GM12878 (cell line): ENCODE results near the gene PRKN. TPM values are rescaled to one million over a fixed set of nuclear protein-coding genes. Genes with fewer than 3 reads are reported as not detected.

Experiments
- ATAC-seq: fragments of 200-7000 bp; cut with Tn5 transposase; 3 replicates; pipeline ENCODE4 v1.9.1; 2020; ENCODE audit warnings: mild to moderate bottlenecking, moderate library complexity
- BruUV-seq: library from RNA; stranded (reverse); fragments of 400-500 nt; replicated peaks from 2 replicates; lab custom pipeline; 2021; lab: Mats Ljungman, UMichigan
- CTCF ChIA-PET: fragments of 300-600 bp; sonication (Branson Sonifier 250); formaldehyde crosslinking; extraction: SDS; loops from one replicate; lab custom pipeline; 2021; ENCODE audit warnings: inconsistent platforms; lab: Yijun Ruan, JAX
- POLR2A ChIA-PET: fragments of 350-600 bp; formaldehyde crosslinking; extraction: SDS; loops from one replicate; lab custom pipeline; 2021; ENCODE audit warnings: inconsistent platforms; lab: Charles Lee
- RAD21 ChIA-PET: fragments of 300-600 bp; sonication (Branson Sonifier 250); formaldehyde crosslinking; loops from one replicate; lab custom pipeline; 2023; ENCODE audit warnings: antibody characterized with exemption; ENCODE audit not compliant: unreplicated experiment; lab: Charles Lee
- SMC1A ChIA-PET: fragments of 300-600 bp; sonication (Branson Sonifier 250); formaldehyde crosslinking; loops from one replicate; lab custom pipeline; 2023; ENCODE audit not compliant: unreplicated experiment, uncharacterized antibody; lab: Charles Lee
- DNase-seq: peaks from one replicate; pipeline ENCODE4 v3.0.0-alpha.2; 2011; ENCODE audit warnings: low read depth, low spot score
- FAIRE-seq: peaks from 3 replicates; lab custom pipeline; 2011; peaks lifted over from hg19 to GRCh38; lab: Jason Lieb, UNC
- H2AFZ ChIP-seq: 2 replicates; pipeline ENCODE4 v1.6.0; 2011; ENCODE audit warnings: low read depth, low read length, control low read depth; ENCODE audit not compliant: control insufficient read depth
- H3K27ac ChIP-seq: 2 replicates; pipeline ENCODE4 v1.5.1; 2011; ENCODE audit warnings: control low read depth; ENCODE audit not compliant: control insufficient read depth, insufficient read depth
- H3K27me3 ChIP-seq, 2 experiments: replicated peaks in 1 of 2; 2 replicates each; pipeline versions ENCODE4 v1.6.0 to v1.6.1; 2011; ENCODE audit warnings: low read length in 1 of 2; ENCODE audit not compliant: control insufficient read depth in 2 of 2, insufficient read depth in 2 of 2
- H3K36me3 ChIP-seq, 2 experiments: 2 replicates each; pipeline ENCODE4 v1.5.1; 2011; ENCODE audit warnings: low read length in 1 of 2; ENCODE audit not compliant: control insufficient read depth in 2 of 2, insufficient read depth in 2 of 2
- H3K4me1 ChIP-seq: 2 replicates; pipeline ENCODE4 v1.6.1; 2011; ENCODE audit warnings: mild to moderate bottlenecking, low read length, moderate library complexity, mixed read lengths; ENCODE audit not compliant: control insufficient read depth, insufficient read depth
- H3K4me2 ChIP-seq: 2 replicates; pipeline ENCODE4 v1.6.0; 2011; ENCODE audit warnings: control low read depth; ENCODE audit not compliant: control insufficient read depth, insufficient read depth
- H3K4me3 ChIP-seq: fragments of 200-600 bp; sonication (generic); 2 replicates; pipeline ENCODE4 v1.5.1; 2016
- H3K79me2 ChIP-seq: 2 replicates; pipeline ENCODE4 v1.6.0; 2011; ENCODE audit warnings: low read length; ENCODE audit not compliant: control insufficient read depth, insufficient read depth
- H3K9ac ChIP-seq: 2 replicates; pipeline ENCODE4 v1.8.0; 2011; ENCODE audit warnings: low read length, control low read depth, mixed read lengths; ENCODE audit not compliant: control insufficient read depth, insufficient read depth
- H3K9me3 ChIP-seq: replicated peaks from 3 replicates; pipeline ENCODE4 v1.5.1; 2011; ENCODE audit warnings: mild to moderate bottlenecking, low read length; ENCODE audit not compliant: control insufficient read depth, insufficient read depth
- H4K20me1 ChIP-seq: 2 replicates; pipeline ENCODE4 v1.6.0; 2011; ENCODE audit not compliant: control insufficient read depth, insufficient read depth
- CBFB ChIP-seq: IDR thresholded peaks from 2 replicates; pipeline ENCODE4 v1.6.1; 2016; ENCODE audit warnings: antibody characterized with exemption, low read depth
- CBX5 ChIP-seq: sonication (generic); IDR thresholded peaks from 2 replicates; pipeline ENCODE4 v1.6.1; 2016; ENCODE audit warnings: low read depth, moderate library complexity, mild to moderate bottlenecking, inconsistent platforms
- CHD2 ChIP-seq: IDR thresholded peaks from 2 replicates; pipeline ENCODE4 v1.6.1; 2011; ENCODE audit warnings: low read depth, low read length, improper control_type of control experiment, borderline replicate concordance
- FOXK2 ChIP-seq: fragments of 450-650 bp; IDR thresholded peaks from 2 replicates; pipeline ENCODE4 v1.6.1; 2017; ENCODE audit warnings: mild to moderate bottlenecking, moderate library complexity
- GABPA ChIP-seq: IDR thresholded peaks from 2 replicates; pipeline ENCODE4 v1.6.1; 2014; ENCODE audit warnings: antibody characterized with exemption, low read depth, mild to moderate bottlenecking, inconsistent platforms
- HCFC1 ChIP-seq: fragments of 150-350 bp; IDR thresholded peaks from 2 replicates; pipeline ENCODE4 v1.6.1; 2014; ENCODE audit warnings: low read length
- HDAC6 ChIP-seq: fragments of 200-600 bp; sonication (generic); IDR thresholded peaks from one replicate; pipeline ENCODE4 v1.8.0; 2017; ENCODE audit warnings: antibody characterized with exemption; ENCODE audit not compliant: unreplicated experiment
- JUNB ChIP-seq: IDR thresholded peaks from 2 replicates; pipeline ENCODE4 v1.6.1; 2016; ENCODE audit warnings: antibody characterized with exemption, mild to moderate bottlenecking
- KAT2A ChIP-seq: conservative IDR thresholded peaks from 2 replicates; pipeline ENCODE4 v1.6.1; 2011; ENCODE audit warnings: low read depth, low read length; ENCODE audit not compliant: control insufficient read depth
- LARP7 ChIP-seq: fragments of 450-650 bp; IDR thresholded peaks from 2 replicates; pipeline ENCODE4 v1.6.1; 2017; ENCODE audit warnings: mild to moderate bottlenecking
- MXI1 ChIP-seq: fragments of 150-350 bp; IDR thresholded peaks from 2 replicates; pipeline ENCODE4 v1.6.1; 2011; ENCODE audit warnings: low read depth, mild to moderate bottlenecking, inconsistent platforms, low read length, improper control_type of control experiment
- RFX5 ChIP-seq: IDR thresholded peaks from 2 replicates; pipeline ENCODE4 v1.6.1; 2011; ENCODE audit warnings: low read depth, low read length, improper control_type of control experiment
- SRF ChIP-seq, 2 experiments: IDR thresholded peaks; 2 replicates each; pipeline ENCODE4 v1.6.1; 2011; ENCODE audit warnings: low read depth in 2 of 2, low read length in 2 of 2, mild to moderate bottlenecking in 1 of 2, moderate library complexity in 1 of 2
- SUPT20H ChIP-seq: IDR thresholded peaks from 2 replicates; pipeline ENCODE4 v1.6.1; 2011; ENCODE audit warnings: low read depth, mild to moderate bottlenecking, low read length, moderate library complexity, borderline replicate concordance; ENCODE audit not compliant: control insufficient read depth
- WGBS: methylation state at CpG from one replicate; pipeline ENCODE4 v1.1.6; 2016; ENCODE audit warnings: low lambda C conversion rate; ENCODE audit not compliant: insufficient replicate concordance, insufficient coverage; ENCODE audit errors: missing lambda C conversion rate; 5-methylcytosine and 5-hydroxymethylcytosine counted together
- in situ Hi-C: fragments of 300-500 bp; cut with MboI; formaldehyde crosslinking; loops from 9 replicates; pipeline ENCODE4 v1.14.3; 2018; ENCODE audit warnings: mixed read lengths
- intact Hi-C: fragments of 100-400 bp; cut with micrococcal nuclease; formaldehyde crosslinking; loops from one replicate; pipeline ENCODE4 v1.14.2; 2022; ENCODE audit not compliant: unreplicated experiment
- polyA plus RNA-seq, 11 experiments: library from polyadenylated mRNA; depleted of rRNA in 4 of 11; unstranded in 6 of 11; stranded (reverse) in 5 of 11; fragments of >200 nt; fragmentation: Nextera tagmentation in 4 of 11; fragmentation: Illumina TruSeq in 1 of 11; extraction: Ambion mirVana in 4 of 11; extraction: Trizol in 1 of 11; gene quantifications; 1 replicate in 1 of 11; 2 replicates in 10 of 11; pipeline versions ENCODE4 v1.2.1 to v1.2.3, GENCODE V29; 2011 to 2016; ENCODE audit warnings: inconsistent platforms in 2 of 11, missing spikeins in 2 of 11, low read depth in 1 of 11
- total RNA-seq, 4 experiments: library from RNA; depleted of rRNA in 3 of 4; stranded (reverse); fragments of >200 nt in 3 of 4; fragmentation: Illumina TruSeq in 1 of 4; extraction: Trizol in 1 of 4; gene quantifications; 2 replicates each; pipeline versions ENCODE4 v1.2.1 to v1.2.3, GENCODE V29; 2013 to 2021
- TF ChIP-seq, protein P1 (sequence below): fragments of 450-650 bp; IDR thresholded peaks from 2 replicates; pipeline ENCODE4 v1.6.1; 2017; ENCODE audit warnings: mild to moderate bottlenecking, moderate library complexity
- TF ChIP-seq, protein P2 (sequence below): fragments of 450-650 bp; conservative IDR thresholded peaks from 2 replicates; pipeline ENCODE4 v1.6.1; 2017; ENCODE audit warnings: mild to moderate bottlenecking, moderate library complexity
- TF ChIP-seq, protein P3 (sequence below): fragments of 450-650 bp; IDR thresholded peaks from 2 replicates; pipeline ENCODE4 v1.6.1; 2017; ENCODE audit warnings: antibody characterized with exemption, mild to moderate bottlenecking, moderate library complexity

The PRKN gene
- total and polyA plus RNA-seq, 10 of the 15 experiments (the other 5 are each of a cell fraction or from before 2014, with no cell fraction given): 0.06 to 0.09 TPM; not detected in 8

DNA sequence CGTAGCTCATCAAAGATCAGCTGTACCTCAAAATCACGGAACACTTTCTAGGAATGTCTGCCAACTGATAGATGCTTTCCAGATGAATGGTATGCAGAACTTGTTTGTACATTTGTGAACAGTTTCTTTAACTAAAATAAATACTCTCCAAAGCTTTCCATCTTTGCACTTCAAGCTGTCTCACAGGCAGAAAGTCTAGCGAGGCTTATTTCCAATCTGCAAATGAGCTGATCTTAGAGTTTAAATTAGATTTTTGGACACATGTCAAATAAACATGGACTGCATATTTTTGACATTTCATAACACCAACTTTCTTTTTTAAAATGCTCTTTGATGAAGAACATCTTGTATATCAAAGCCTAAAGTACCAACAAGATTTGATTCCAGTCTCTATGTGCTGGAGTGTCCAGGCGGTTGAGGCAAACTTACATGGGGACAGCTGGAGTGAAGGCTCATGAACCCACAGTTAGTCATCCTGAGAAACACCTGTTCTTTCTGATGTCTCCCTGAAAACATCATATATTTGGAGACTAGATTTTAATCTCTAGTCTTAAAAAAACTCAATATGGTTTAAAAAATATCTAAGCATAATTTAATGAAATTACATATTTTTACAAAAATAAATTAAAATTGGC is 1185.1 kb downstream of the PRKN start:
- ChIA-PET CTCF (interaction anchor here (1.3 kb wide), 1 partner anchor 192 kb away, joined by 3 read pairs; no protein-coding TSS in a partner anchor), RAD21 (no interaction called here), POLR2A (no interaction called here), SMC1A (no interaction called here)
- Histone ChIP-seq H3K9me3 (no peaks in the 10 kb centered on the region), H3K4me1 (no peaks in the 10 kb centered on the region), H3K9ac (no peak overlapping the region), H3K4me2 (no peak overlapping the region), H3K27ac (no peak overlapping the region), H3K79me2 (no peaks in the 10 kb centered on the region), H3K36me3 (no peaks in the 10 kb centered on the region), H3K4me3 (no peak overlapping the region), H2AFZ (no peak overlapping the region), H4K20me1 (no peaks in the 10 kb centered on the region), H3K27me3 (no peaks in the 10 kb centered on the region)
- FAIRE-seq (no peak), DNase-seq (no peak), ATAC-seq (no peak)
- in situ Hi-C loops (no loop called here), intact Hi-C loops (no loop called here)
- WGBS: 1% methylated on average over 4 of the region's 4 CpGs
- no TSS peak for BruUV-seq
- TF ChIP-seq, protein P1, sequence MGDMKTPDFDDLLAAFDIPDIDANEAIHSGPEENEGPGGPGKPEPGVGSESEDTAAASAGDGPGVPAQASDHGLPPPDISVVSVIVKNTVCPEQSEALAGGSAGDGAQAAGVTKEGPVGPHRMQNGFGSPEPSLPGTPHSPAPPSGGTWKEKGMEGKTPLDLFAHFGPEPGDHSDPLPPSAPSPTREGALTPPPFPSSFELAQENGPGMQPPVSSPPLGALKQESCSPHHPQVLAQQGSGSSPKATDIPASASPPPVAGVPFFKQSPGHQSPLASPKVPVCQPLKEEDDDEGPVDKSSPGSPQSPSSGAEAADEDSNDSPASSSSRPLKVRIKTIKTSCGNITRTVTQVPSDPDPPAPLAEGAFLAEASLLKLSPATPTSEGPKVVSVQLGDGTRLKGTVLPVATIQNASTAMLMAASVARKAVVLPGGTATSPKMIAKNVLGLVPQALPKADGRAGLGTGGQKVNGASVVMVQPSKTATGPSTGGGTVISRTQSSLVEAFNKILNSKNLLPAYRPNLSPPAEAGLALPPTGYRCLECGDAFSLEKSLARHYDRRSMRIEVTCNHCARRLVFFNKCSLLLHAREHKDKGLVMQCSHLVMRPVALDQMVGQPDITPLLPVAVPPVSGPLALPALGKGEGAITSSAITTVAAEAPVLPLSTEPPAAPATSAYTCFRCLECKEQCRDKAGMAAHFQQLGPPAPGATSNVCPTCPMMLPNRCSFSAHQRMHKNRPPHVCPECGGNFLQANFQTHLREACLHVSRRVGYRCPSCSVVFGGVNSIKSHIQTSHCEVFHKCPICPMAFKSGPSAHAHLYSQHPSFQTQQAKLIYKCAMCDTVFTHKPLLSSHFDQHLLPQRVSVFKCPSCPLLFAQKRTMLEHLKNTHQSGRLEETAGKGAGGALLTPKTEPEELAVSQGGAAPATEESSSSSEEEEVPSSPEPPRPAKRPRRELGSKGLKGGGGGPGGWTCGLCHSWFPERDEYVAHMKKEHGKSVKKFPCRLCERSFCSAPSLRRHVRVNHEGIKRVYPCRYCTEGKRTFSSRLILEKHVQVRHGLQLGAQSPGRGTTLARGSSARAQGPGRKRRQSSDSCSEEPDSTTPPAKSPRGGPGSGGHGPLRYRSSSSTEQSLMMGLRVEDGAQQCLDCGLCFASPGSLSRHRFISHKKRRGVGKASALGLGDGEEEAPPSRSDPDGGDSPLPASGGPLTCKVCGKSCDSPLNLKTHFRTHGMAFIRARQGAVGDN: no peak
- no peak for TF ChIP-seq FOXK2
- TF ChIP-seq LARP7: no peak
- TF ChIP-seq HDAC6: no peak
- TF ChIP-seq SRF (IDR thresholded peaks at IDR 0.05; ENCODE audit: low read depth in 2 of 2, low read length in 2 of 2): no peak
- TF ChIP-seq CBX5: no peak
- TF ChIP-seq KAT2A: no peak
- no peak for TF ChIP-seq RFX5
- TF ChIP-seq HCFC1: no peak
- TF ChIP-seq JUNB: no peak
- TF ChIP-seq CHD2: no peak
- TF ChIP-seq, protein P2, sequence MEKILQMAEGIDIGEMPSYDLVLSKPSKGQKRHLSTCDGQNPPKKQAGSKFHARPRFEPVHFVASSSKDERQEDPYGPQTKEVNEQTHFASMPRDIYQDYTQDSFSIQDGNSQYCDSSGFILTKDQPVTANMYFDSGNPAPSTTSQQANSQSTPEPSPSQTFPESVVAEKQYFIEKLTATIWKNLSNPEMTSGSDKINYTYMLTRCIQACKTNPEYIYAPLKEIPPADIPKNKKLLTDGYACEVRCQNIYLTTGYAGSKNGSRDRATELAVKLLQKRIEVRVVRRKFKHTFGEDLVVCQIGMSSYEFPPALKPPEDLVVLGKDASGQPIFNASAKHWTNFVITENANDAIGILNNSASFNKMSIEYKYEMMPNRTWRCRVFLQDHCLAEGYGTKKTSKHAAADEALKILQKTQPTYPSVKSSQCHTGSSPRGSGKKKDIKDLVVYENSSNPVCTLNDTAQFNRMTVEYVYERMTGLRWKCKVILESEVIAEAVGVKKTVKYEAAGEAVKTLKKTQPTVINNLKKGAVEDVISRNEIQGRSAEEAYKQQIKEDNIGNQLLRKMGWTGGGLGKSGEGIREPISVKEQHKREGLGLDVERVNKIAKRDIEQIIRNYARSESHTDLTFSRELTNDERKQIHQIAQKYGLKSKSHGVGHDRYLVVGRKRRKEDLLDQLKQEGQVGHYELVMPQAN: no peak
- no peak for TF ChIP-seq GABPA
- no peak for TF ChIP-seq SUPT20H
- no peak for TF ChIP-seq MXI1
- TF ChIP-seq CBFB: no peak
- TF ChIP-seq, protein P3, sequence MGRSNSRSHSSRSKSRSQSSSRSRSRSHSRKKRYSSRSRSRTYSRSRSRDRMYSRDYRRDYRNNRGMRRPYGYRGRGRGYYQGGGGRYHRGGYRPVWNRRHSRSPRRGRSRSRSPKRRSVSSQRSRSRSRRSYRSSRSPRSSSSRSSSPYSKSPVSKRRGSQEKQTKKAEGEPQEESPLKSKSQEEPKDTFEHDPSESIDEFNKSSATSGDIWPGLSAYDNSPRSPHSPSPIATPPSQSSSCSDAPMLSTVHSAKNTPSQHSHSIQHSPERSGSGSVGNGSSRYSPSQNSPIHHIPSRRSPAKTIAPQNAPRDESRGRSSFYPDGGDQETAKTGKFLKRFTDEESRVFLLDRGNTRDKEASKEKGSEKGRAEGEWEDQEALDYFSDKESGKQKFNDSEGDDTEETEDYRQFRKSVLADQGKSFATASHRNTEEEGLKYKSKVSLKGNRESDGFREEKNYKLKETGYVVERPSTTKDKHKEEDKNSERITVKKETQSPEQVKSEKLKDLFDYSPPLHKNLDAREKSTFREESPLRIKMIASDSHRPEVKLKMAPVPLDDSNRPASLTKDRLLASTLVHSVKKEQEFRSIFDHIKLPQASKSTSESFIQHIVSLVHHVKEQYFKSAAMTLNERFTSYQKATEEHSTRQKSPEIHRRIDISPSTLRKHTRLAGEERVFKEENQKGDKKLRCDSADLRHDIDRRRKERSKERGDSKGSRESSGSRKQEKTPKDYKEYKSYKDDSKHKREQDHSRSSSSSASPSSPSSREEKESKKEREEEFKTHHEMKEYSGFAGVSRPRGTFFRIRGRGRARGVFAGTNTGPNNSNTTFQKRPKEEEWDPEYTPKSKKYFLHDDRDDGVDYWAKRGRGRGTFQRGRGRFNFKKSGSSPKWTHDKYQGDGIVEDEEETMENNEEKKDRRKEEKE: no peak
